HS-5 (cell line): ENCODE data around the gene CAPN10.

Experiments used
- DNase-seq: peaks from one replicate; pipeline ENCODE4 v3.0.0-alpha.2; 2012; ENCODE audit warnings: low read depth

Gene CAPN10

GRCh38 chr2:240564561-240565332 lies 21.8 kb upstream of the CAPN10 start:
- no peak for DNase-seq

- no peak for DNase-seq
Measured at GRCh38 chr2:240565333-240566202, 21.0 kb upstream of the CAPN10 start.

- DNase-seq = no peak
Measured at GRCh38 chr2:240566203-240567136, 20.1 kb upstream of the CAPN10 start.

GRCh38 chr2:240567137-240567871 lies 19.2 kb upstream of the CAPN10 start:
- no peak for DNase-seq

GRCh38 chr2:240567872-240568677 lies 18.5 kb upstream of the CAPN10 start, which contains the start of gene RNPEPL1:
Gene RNPEPL1, plus strand, starts transcription at chr2:240568484. Its CDS starts 103 bp downstream, at chr2:240568587.
- DNase-seq = no peak

- DNase-seq = no peak
Measured at GRCh38 chr2:240568678-240569522, 17.6 kb upstream of the CAPN10 start.

- no peak for DNase-seq
Measured at GRCh38 chr2:240569523-240569997, 17.0 kb upstream of the CAPN10 start.

GRCh38 chr2:240569998-240570530 lies 16.5 kb upstream of the CAPN10 start:
- DNase-seq = no peak

GRCh38 chr2:240570531-240571313 lies 15.8 kb upstream of the CAPN10 start:
- DNase-seq = no peak

- DNase-seq = no peak
Measured at GRCh38 chr2:240571314-240571973, 15.1 kb upstream of the CAPN10 start.

GRCh38 chr2:240572141-240573031 lies 14.1 kb upstream of the CAPN10 start:
- no peak for DNase-seq

- no peak for DNase-seq
Measured at GRCh38 chr2:240573071-240573515, 13.4 kb upstream of the CAPN10 start.

GRCh38 chr2:240573516-240574385 lies 12.8 kb upstream of the CAPN10 start:
- DNase-seq = no peak

GRCh38 chr2:240574386-240575100 lies 12.0 kb upstream of the CAPN10 start:
- no peak for DNase-seq
